Suprapubic skin (tissue), 4 donors: Measurements from ENCODE around the gene LRPAP1. TPM values are rescaled to one million over a fixed set of nuclear protein-coding genes. Genes with fewer than 3 reads are reported as not detected.
"Not testable (repeated sequence)": the region's sequence is repeated elsewhere in the genome, so short reads cannot be mapped to it uniquely, and the experiment has no call there.

Experiments
- DNase-seq, 2 donors: peaks; one replicate each; pipeline ENCODE4 v3.0.0-alpha.2; 2019; ENCODE audit warnings: low spot score in 2 of 2
- H3K27ac ChIP-seq: fragments of 200-600 bp; sonication (generic); one replicate; pipeline ENCODE4 v1.5.1; 2019
- H3K27me3 ChIP-seq: fragments of 200-600 bp; sonication (generic); one replicate; pipeline ENCODE4 v1.5.1; 2019
- H3K36me3 ChIP-seq: fragments of 200-600 bp; sonication (generic); one replicate; pipeline ENCODE4 v1.5.1; 2019
- H3K4me1 ChIP-seq: fragments of 200-600 bp; sonication (generic); one replicate; pipeline ENCODE4 v1.5.1; 2019
- H3K4me3 ChIP-seq: fragments of 200-600 bp; sonication (generic); one replicate; pipeline ENCODE4 v1.5.1; 2019; ENCODE audit warnings: mild to moderate bottlenecking
- H3K9me3 ChIP-seq: fragments of 200-600 bp; sonication (generic); one replicate; pipeline ENCODE4 v1.5.1; 2019
- CTCF ChIP-seq, 2 donors: fragments of 200-600 bp in 1 of 2; fragments of 450-650 bp in 1 of 2; sonication (generic) in 1 of 2; IDR thresholded peaks; one replicate each; pipeline ENCODE4 v1.5.1; 2016 to 2019; ENCODE audit warnings: antibody characterized with exemption in 2 of 2, mild to moderate bottlenecking in 1 of 2, moderate library complexity in 1 of 2
- EP300 ChIP-seq: sonication (generic); formaldehyde crosslinking; IDR thresholded peaks from one replicate; pipeline ENCODE4 v1.6.1; 2017; ENCODE audit warnings: antibody characterized with exemption
- POLR2A ChIP-seq, 2 donors: fragments of 450-650 bp; IDR thresholded peaks; one replicate each; pipeline ENCODE4 v1.6.1; 2017; ENCODE audit warnings: antibody characterized with exemption in 2 of 2, mild to moderate bottlenecking in 2 of 2, moderate library complexity in 2 of 2
- POLR2AphosphoS5 ChIP-seq, 3 donors: sonication (generic); formaldehyde crosslinking; IDR thresholded peaks; one replicate each; pipeline ENCODE4 v1.6.1; 2017; ENCODE audit warnings: antibody characterized with exemption in 3 of 3
- WGBS: methylation state at CpG from one replicate; pipeline ENCODE4 v1.1.5; 2018; 5-methylcytosine and 5-hydroxymethylcytosine counted together
- total RNA-seq, 4 donors: library from RNA; depleted of rRNA; stranded (reverse); fragments of >200 nt; gene quantifications; one replicate each; pipeline ENCODE4 v1.1.0, GENCODE V29; 2016

The LRPAP1 gene
- total RNA-seq, 4 donors from 2014 or later = 88.8 to 114 (median 95.5) TPM

GRCh38 chr4:3463556-3464348, 68.5 kb downstream of the LRPAP1 start:
- no peak overlapping the region for H3K27ac ChIP-seq
- H3K27me3 ChIP-seq = peaks cover 54% of the 10 kb centered on the region
- peaks cover 25% of the 10 kb centered on the region for H3K4me1 ChIP-seq
- DNase-seq = no peak
- 13% methylated on average over 19 of the region's 43 CpGs for WGBS
- peak overlapping the region; percentile 56 for H3K4me3 ChIP-seq
- no peaks in the 10 kb centered on the region for H3K9me3 ChIP-seq
- TF ChIP-seq POLR2A (IDR thresholded peaks at IDR 0.05) = no peak
- no peak for TF ChIP-seq EP300
- TF ChIP-seq POLR2AphosphoS5 (IDR thresholded peaks at IDR 0.05) = no peak
- no peaks in the 10 kb centered on the region for H3K36me3 ChIP-seq

GRCh38 chr4:3462790-3463415, 69.3 kb downstream of the LRPAP1 start, which contains the start of gene DOK7:
TSS of gene DOK7 (plus strand) at chr4:3463306. CDS start at chr4:3463376, 70 bp downstream.
- peaks cover 25% of the 10 kb centered on the region for H3K4me1 ChIP-seq
- no peaks in the 10 kb centered on the region for H3K36me3 ChIP-seq
- H3K27ac ChIP-seq = no peak within 1 kb of the TSS
- WGBS = no CpG with 5 or more reads among the region's 44 CpGs
- H3K4me3 ChIP-seq = peak within 1 kb of the TSS; percentile 56
- peaks cover 54% of the 10 kb centered on the region for H3K27me3 ChIP-seq
- no peak for TF ChIP-seq POLR2A (IDR thresholded peaks at IDR 0.05)
- DNase-seq = no peak
- H3K9me3 ChIP-seq = no peaks in the 10 kb centered on the region

- Histone ChIP-seq H3K36me3 (no peaks in the 10 kb centered on the region), H3K4me1 (peaks cover 25% of the 10 kb centered on the region), H3K27ac (no peak overlapping the region), H3K4me3 (no peak overlapping the region), H3K27me3 (peaks cover 54% of the 10 kb centered on the region), H3K9me3 (no peaks in the 10 kb centered on the region)
- TF ChIP-seq POLR2A (IDR thresholded peaks at IDR 0.05) = no peak
- TF ChIP-seq CTCF (IDR thresholded peaks at IDR 0.05) = no peak
- no peak for TF ChIP-seq EP300
- TF ChIP-seq POLR2AphosphoS5 (IDR thresholded peaks at IDR 0.05) = no peak
- 61% methylated on average over 5 of the region's 10 CpGs for WGBS
- no peak for DNase-seq
Observed at GRCh38 chr4:3462321-3462789, 69.9 kb downstream of the LRPAP1 start.

- no peak for DNase-seq
- Histone ChIP-seq H3K27ac (no peak overlapping the region), H3K4me3 (no peak overlapping the region), H3K27me3 (peaks cover 50% of the 10 kb centered on the region), H3K36me3 (no peaks in the 10 kb centered on the region), H3K9me3 (no peaks in the 10 kb centered on the region), H3K4me1 (peaks cover 25% of the 10 kb centered on the region)
- TF ChIP-seq POLR2AphosphoS5 (IDR thresholded peaks at IDR 0.05) (no peak), EP300 (no peak), CTCF (IDR thresholded peaks at IDR 0.05) (no peak), POLR2A (IDR thresholded peaks at IDR 0.05) (no peak)
- WGBS = 57% methylated on average over 12 of the region's 25 CpGs
Observed at GRCh38 chr4:3461515-3462291, 70.5 kb downstream of the LRPAP1 start.

GRCh38 chr4:3460926-3461325, 71.3 kb downstream of the LRPAP1 start:
- DNase-seq = no peak
- H3K27me3 ChIP-seq = peaks cover 42% of the 10 kb centered on the region
- H3K36me3 ChIP-seq = no peaks in the 10 kb centered on the region
- no peak overlapping the region for H3K4me3 ChIP-seq
- H3K4me1 ChIP-seq = peaks cover 25% of the 10 kb centered on the region
- no peak for TF ChIP-seq POLR2AphosphoS5 (IDR thresholded peaks at IDR 0.05)
- no peak for TF ChIP-seq CTCF (IDR thresholded peaks at IDR 0.05)
- TF ChIP-seq EP300 = no peak
- TF ChIP-seq POLR2A (IDR thresholded peaks at IDR 0.05) = no peak
- H3K9me3 ChIP-seq = no peaks in the 10 kb centered on the region
- WGBS = 75% methylated on average over 3 of the region's 5 CpGs
- H3K27ac ChIP-seq = no peak overlapping the region

- not testable (repeated sequence) for H3K4me3 ChIP-seq, H3K27ac ChIP-seq, DNase-seq, H3K9me3 ChIP-seq, H3K36me3 ChIP-seq
- WGBS = 96% methylated on average over 3 of the region's 5 CpGs
- H3K27me3 ChIP-seq = peaks cover 27% of the 10 kb centered on the region
- peaks cover 25% of the 10 kb centered on the region for H3K4me1 ChIP-seq
Observed at GRCh38 chr4:3459156-3459555, 73.1 kb downstream of the LRPAP1 start.
